GM19035 (cell line): ENCODE data around the gene TBX20.

ENCODE experiments used
- ATAC-seq: cut with Tn5 transposase; IDR thresholded peaks from one replicate; pipeline ENCODE4 v1.9.1; 2021; ENCODE audit not compliant: unreplicated experiment

The TBX20 gene, protein sequence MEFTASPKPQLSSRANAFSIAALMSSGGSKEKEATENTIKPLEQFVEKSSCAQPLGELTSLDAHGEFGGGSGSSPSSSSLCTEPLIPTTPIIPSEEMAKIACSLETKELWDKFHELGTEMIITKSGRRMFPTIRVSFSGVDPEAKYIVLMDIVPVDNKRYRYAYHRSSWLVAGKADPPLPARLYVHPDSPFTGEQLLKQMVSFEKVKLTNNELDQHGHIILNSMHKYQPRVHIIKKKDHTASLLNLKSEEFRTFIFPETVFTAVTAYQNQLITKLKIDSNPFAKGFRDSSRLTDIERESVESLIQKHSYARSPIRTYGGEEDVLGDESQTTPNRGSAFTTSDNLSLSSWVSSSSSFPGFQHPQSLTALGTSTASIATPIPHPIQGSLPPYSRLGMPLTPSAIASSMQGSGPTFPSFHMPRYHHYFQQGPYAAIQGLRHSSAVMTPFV

DNA sequence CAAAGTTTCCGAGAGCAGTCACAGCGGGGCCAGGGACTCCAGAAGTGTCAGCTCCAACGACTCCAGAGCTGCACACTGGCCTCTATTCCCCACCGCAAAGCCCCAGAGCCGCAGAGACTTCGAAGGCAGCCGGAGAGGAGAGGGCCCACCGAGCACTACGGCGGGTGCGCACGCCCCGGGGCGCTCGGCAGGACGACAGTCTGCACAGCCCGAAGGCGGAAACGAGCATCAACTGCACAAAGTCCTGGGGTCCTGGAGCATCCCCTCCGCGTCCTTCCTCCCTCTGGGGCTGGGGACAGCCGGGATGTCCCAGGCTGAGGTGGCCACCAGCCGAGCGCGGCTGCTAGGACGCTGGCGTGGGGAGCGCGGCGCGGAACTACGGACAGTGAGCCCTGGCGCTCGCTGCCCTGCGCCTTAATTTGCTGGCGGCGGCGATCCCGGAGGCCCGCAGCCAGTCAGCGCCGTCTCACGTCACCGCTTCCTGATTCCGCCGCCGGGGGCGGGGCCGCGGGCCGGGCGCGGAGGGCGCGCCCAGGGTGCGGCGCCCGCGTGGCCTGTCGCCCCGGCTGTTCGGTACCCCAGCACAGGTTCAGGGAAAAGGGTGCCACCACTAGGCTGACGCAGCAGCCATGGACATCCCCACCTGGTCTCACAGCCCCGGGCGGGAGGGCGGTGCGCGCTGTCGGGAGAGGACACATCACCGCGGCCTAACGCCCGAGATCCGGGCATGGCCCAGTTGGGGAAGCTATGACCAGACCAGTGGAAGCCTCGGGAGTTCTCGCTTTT, at the start of gene TBX20:
Gene TBX20 (minus strand): TSS at position 391 of the 786 bp plus-strand sequence. CDS start 480 bp downstream, outside the sequence.
- ATAC-seq, result no peak

DNA sequence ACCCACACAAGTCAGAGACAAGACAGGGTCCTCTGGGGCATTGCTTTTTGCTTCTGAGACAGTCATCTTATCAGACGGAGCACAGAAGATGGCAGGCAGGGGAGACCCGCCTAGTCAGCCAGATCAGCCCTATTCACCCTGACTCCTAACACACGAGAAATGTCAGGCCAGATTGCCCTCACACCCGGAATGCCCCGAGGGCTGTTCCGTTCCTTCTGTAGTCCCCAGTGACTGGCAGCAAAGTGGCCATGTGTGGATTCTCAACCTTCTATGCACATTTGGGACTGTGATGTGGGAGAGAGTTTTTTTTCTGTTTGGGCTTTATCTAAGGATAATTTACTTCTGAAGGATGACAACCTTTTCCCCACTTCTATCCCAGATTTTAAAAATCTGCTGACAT, 35.5 kb upstream of the TBX20 start:
- no peak for ATAC-seq

GRCh38 chr7:35286986-35287385, 33.1 kb upstream of the TBX20 start:
- no peak for ATAC-seq

DNA sequence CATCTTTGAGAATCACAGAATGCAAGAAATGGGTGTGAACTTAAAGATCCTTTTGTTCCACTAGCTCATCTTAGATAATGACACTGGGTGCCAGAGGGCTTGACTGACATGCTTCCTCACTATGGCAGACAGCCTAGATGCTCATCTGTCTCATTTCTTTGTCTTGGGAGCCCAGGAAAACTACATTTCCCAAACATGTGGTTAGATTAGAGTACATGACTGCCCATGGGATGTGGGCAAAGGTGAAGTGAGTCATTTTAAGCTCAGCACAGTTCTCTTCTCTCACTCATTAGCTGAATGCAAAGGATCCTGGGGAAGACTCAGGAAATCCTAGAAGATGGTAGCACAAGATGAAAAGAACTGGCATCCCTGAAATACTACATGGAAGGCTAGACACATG, 32.5 kb upstream of the TBX20 start:
- ATAC-seq, result no peak

GRCh38 chr7:35285799-35286198, 31.9 kb upstream of the TBX20 start:
- ATAC-seq, result no peak

- no peak for ATAC-seq
Observed at GRCh38 chr7:35280902-35281301, 27.0 kb upstream of the TBX20 start.

DNA sequence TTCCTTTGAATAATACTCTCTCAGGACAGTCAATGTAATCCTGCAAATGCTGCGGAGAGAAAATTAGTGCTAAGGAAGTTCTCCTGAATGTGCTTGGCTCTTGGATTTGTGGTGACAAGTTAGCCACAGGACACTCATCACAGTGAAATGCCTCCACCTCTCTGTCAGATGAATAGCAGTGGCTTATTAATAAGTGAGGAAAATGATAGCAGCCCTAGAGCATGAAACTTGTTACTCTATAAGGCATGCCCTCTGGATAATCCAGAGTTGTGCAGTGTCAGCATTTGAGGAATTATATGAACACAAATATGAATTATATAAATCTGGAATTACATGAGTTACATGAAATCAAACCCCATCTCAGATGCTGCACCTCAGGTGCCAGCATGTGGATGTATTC, 23.5 kb upstream of the TBX20 start:
- no peak for ATAC-seq

- ATAC-seq, result no peak
Observed at GRCh38 chr7:35272246-35272645, 18.3 kb upstream of the TBX20 start.

GRCh38 chr7:35268953-35269352, 15.1 kb upstream of the TBX20 start:
- ATAC-seq, result no peak

- ATAC-seq, result no peak
Observed at GRCh38 chr7:35267411-35267810, 13.5 kb upstream of the TBX20 start.

- ATAC-seq, result no peak
Observed at GRCh38 chr7:35263396-35263795, 9.5 kb upstream of the TBX20 start.

DNA sequence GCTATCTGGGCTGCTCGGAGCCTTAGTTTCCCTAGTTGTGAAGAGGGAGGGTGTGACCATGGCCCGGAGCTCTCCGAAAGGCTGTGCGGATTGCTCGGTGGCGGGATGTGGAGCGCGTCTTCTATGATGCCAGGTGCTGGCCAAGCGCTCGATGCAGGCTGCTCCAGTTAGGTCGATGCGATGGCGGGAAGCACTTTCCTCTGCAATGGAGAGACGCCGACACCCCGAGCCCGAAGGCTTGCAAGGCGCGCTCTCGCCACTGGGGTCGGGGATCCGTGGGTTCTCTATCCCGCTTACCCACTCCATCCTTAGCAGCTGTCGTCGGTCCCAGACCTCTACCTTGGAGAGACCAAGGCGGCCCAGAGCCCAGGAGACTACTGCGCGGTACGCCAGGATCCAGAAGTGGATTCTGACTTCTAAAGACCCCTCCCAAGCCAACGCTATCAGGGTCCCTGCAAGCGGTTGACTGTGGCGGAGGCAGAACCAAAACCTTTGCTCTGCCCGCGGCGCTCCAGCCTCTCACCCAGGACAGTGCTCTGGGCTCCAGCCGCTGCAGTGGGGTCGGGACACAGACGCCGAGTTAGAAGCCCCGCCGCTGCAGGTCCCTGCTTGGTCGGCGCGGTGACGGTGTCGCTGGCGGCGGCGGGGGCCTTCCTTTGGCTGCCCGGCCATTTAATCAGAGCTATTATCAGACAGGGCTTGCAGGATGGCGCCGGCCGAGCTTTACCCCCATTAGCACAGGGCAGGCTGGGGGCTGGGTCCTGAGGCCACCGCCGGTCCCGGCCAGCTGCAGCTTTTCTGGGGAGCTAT, 7.8 kb upstream of the TBX20 start:
- ATAC-seq, result no peak

DNA sequence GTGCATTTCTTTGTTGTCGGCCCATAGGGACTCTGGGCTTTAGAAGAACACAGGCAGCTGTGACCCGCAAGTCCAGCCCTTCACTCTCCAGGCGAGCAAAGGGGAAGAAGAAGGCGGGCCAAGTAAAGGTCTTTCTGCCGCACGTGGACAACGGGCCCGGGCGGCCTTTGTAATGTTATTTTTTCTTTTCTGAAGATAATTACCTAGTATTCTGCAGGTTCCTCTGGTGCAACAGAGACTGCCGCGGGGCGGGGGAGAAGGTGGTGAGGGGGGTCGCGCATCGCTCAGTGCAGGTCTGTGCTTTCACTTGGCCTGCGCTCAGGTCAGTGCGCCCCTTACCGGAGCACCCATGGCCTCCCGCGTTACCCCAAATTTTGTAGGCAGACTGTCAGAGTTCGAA, 7.1 kb upstream of the TBX20 start:
- no peak for ATAC-seq

DNA sequence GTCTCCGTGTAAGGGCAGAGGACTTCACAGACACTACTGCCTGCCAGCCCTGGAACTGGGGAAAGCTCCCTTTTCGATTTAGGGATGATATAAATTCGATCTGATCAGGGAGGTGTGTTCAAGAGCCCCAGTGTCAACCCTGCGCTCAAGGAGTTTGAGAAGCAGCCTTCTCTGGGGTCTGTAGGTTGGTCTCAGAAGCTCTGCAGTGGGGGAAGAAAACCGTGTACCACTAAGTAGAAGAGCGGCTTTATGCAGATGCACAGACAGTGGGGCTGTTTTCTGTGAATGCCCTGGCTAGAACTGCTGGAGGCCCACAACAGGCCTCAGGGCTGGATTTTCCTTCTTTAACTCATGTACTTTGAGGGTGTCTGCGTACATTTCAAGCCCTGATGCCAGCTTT, 6.3 kb upstream of the TBX20 start:
- ATAC-seq, result no peak

- no peak for ATAC-seq
Observed at GRCh38 chr7:35259523-35259908, 5.6 kb upstream of the TBX20 start.

DNA sequence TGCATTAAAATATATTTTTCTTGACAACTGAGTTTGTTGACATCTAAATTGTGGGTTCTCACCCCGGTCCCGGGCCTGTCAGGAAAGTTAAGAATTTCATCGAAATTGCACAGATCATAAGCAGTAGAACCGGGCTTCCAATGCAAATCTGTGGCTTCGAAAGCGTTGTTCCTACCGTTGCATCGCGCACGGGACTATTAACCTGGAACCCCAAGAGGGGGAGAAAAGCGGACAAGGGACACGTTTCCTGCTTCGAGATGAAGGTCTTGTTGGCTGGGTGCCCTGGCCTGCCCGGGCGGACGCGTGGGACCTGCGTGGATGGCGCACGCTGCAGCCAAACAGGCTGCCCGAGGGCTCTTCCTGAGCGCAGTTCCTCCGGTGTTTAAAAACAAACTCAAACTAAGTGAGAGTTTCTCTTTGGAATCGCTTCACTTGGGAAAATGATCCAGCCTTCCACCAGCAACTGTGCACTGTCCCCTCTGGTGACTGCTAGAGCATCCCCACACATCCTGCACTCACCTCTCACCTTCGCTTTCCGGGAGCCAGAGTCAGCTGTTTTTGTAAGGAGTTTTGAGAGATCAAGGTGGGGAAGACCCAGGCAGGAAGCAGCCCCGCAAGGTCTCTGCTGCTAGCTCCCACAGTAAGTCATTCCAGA, 5.1 kb upstream of the TBX20 start:
- ATAC-seq, result no peak

GRCh38 chr7:35258125-35258867, 4.4 kb upstream of the TBX20 start:
- ATAC-seq, result no peak

- ATAC-seq, result no peak
Observed at GRCh38 chr7:35257251-35258124, 3.6 kb upstream of the TBX20 start.
